HG02852 (cell line): Measurements from ENCODE around the gene MIEN1.
"Not testable (repeated sequence)": the region's sequence is repeated elsewhere in the genome, so short reads cannot be mapped to it uniquely, and the experiment has no call there.

Source experiments
- ATAC-seq: cut with Tn5 transposase; IDR thresholded peaks from one replicate; pipeline ENCODE4 v1.9.1; 2021; ENCODE audit warnings: mild to moderate bottlenecking, moderate library complexity; ENCODE audit not compliant: unreplicated experiment

The MIEN1 gene

DNA sequence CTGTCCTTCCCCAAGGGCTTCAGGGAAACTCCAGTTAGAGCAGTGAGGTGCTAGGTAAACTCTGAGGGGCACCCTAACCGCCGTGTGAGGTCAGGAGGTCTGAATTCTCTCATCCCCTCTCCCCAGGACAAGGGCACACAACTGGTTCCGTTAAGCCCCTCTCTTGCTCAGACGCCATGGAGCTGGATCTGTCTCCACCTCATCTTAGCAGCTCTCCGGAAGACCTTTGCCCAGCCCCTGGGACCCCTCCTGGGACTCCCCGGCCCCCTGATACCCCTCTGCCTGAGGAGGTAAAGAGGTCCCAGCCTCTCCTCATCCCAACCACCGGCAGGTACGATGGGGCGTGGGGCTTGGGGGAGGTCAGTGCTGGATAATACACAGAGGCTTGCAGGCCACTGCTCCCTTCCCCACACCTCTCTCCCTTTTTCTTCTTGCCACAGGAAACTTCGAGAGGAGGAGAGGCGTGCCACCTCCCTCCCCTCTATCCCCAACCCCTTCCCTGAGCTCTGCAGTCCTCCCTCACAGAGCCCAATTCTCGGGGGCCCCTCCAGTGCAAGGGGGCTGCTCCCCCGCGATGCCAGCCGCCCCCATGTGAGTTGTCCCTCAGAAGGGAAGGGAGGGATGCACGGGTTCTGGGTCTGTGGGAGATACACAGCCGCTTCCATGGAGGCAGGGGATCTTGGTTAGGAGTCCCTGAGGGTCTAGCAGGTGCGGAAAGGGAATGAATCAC, 12.0 kb upstream of the MIEN1 start:
- ATAC-seq, result no peak

- no peak for ATAC-seq
Observed at GRCh38 chr17:39740357-39741111, 10.2 kb upstream of the MIEN1 start.

DNA sequence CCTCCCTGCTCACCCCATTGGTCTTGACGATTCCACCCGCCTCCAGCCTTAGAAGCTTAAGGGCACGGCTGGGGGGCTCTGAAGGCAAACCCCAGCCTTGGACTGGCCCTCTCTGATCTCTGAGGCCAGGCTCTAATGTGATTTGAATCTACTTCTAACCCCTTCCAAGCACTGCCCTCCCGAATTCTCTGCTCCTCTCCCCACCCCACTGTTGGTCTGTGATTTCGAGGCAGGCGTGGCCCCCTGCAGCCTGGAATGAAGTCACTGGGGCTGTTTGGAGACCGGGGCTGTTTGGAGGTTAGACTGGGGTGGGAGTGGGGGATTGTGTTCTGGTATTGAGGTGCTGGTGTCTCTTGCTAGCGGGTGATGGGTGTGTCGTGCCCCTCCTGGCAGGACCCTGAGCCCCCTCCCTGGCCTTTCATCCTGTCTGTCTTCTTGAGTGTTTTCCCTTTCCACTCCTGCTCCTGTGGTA, 9.6 kb upstream of the MIEN1 start:
- ATAC-seq, result no peak

GRCh38 chr17:39738983-39739884, 8.9 kb upstream of the MIEN1 start:
- no peak for ATAC-seq

DNA sequence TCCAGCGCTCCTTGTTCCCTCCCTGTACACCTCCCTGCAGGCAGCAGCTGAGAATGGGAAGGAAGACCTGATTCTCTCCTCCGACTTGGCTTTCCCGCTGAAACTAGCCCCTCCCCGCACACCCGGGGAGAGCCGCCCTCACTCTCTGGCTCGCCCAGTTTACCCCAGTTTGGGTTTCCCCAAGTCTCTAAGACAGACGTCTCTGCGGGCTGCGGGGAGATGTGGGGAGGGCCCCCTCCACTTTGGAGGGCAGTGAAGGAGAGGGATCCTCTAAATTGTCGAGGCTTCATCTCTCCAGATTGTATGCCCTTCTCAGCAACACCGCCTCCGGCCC, 8.2 kb upstream of the MIEN1 start:
- no peak for ATAC-seq

- no peak for ATAC-seq
Observed at GRCh38 chr17:39737760-39738567, 7.6 kb upstream of the MIEN1 start, which contains the start of gene GRB7. TSS of gene GRB7 (plus strand) at chr17:39737938. CDS start at chr17:39742302, 4,364 bp downstream.

- no peak for ATAC-seq
Observed at GRCh38 chr17:39737206-39737759, 7.0 kb upstream of the MIEN1 start.

GRCh38 chr17:39736319-39737165, 6.2 kb upstream of the MIEN1 start:
- ATAC-seq, result no peak

DNA sequence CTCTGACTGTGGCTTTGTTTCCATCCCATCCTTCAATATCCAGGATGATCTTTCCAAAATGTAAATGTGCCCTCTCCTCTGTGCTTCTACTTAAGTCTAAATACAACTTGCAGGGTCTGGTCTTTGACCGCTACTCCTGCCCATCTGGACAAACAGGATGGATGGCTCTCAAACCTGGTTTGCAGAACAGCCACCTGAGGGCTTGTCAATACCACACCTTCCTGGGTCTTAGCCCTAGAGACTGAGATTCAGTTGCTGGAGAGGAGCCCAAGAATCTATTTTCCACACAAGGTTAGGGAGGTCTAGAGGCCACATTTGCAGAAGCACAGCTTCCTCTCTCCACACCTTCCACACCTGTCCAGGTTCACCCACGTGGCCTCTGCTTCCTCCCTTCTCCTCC, 5.5 kb upstream of the MIEN1 start:
- ATAC-seq, result no peak

GRCh38 chr17:39732586-39732985, 2.3 kb upstream of the MIEN1 start:
- no peak for ATAC-seq

DNA sequence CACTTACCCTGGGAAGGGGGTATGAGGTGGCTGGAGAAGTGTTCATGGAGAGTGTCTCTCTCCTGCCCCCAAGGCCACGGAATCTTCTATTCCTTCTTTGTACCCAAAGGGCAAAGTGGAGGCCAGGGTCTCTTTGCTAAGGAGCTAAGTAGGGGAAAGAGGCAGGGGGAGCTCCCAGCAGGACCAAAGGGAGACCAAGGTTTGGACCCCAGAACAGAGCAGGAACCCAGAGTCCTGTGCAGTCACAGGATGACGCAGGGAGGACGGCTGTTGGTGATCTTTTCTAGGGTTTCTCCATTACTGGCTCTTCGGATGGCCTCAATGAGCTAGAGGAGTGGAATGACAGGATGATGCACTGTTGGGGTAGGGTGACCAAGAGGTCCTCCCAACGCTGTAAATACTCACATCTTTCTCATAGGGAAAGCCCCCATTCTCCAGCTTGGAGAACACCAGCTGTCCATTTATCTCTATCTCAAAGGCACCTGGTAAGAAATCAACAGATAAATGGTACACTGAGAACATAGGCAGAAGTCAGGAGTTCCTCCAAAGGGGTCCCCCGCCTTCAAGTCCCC, 966 bp downstream of the MIEN1 start:
- ATAC-seq, result no peak

GRCh38 chr17:39727556-39727955, 2.8 kb downstream of the MIEN1 start:
- ATAC-seq, result no peak

DNA sequence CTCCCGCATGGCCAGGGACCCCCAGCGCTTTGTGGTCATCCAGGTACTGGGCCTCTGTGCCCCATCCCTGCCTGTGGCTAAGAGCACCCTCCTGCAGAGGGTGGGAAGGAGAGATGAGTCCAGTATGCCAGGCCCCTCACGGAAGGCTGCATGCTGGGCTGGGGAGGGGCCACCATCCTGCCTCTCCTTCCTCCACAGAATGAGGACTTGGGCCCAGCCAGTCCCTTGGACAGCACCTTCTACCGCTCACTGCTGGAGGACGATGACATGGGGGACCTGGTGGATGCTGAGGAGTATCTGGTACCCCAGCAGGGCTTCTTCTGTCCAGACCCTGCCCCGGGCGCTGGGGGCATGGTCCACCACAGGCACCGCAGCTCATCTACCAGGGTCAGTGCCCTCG, 3.7 kb downstream of the MIEN1 start:
- ATAC-seq, result no peak

DNA sequence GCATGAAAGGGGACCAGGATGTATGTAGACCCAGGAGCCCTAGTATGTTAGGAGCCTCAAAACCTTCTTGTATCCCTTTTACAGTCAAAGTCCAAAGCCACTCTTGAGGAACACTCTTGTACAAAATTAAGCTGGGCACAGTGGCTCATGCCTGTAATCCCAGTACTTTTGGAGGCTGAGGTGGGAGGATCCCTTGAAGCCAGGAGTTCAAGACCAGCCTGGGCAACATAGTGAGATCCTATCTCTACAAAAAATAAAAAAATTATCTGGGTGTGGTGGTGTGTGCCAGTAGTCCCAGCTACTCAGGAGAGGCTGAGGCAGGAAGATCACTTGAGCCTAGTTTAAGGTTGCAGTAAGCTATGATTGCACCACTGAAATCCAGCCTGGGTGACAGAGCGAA, 4.4 kb downstream of the MIEN1 start:
- ATAC-seq, result not testable (repeated sequence)

- no peak for ATAC-seq
Observed at GRCh38 chr17:39724731-39725130, 5.6 kb downstream of the MIEN1 start.

GRCh38 chr17:39722965-39723848, 7.1 kb downstream of the MIEN1 start:
- no peak for ATAC-seq

- no peak for ATAC-seq
Observed at GRCh38 chr17:39722104-39722503, 8.2 kb downstream of the MIEN1 start.
